GM12801 (cell line): ENCODE results near the gene NKX2-4.

Experiments
- TF ChIP-seq, protein P1 (sequence below): IDR thresholded peaks from one replicate; pipeline ENCODE4 v1.5.1; 2011; ENCODE audit warnings: control low read depth; ENCODE audit not compliant: insufficient read length; ENCODE audit errors: extremely low read depth

The NKX2-4 gene

DNA sequence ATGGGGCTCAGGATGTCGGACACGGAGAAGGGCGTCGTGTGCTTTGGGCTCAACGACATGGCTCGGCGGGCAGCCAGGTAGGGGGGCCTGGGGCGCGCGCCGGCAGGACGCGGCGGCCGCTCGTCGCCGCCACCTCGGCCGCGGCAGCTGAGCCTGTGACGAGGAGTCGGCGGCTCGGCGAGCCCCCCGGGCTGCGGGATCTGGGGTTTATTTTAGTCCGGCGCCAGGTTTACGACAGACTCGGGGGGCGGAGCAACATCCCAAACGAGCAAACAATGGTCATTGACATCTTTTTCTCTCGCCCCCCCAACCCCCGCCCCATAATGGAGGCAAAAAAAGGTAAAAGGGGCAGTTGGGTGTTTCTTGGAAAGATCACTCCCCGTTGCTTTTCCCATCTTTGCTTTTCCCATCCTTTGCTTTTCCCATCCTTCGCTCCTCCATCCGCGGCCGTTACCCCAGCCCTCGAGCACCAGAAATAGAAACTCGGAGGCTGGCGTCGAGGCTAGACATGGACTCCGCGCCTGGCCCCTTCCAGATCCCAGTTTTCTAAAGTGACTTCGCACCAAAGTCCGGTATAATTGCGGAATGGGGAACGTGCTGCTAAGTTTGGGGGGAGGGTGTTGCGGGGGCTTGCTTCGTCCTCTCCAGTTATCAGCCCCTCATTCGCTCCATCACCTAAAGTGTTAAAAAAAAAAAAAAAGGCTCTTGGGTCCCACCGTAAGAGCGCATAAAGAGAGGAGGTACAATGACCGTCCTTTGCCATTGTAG, at the start of gene NKX2-4:
NKX2-4 (minus strand) TSS at position 186 of the 768 bp plus-strand sequence; CDS start at position 59, 127 bp downstream.
- TF ChIP-seq, protein P1, sequence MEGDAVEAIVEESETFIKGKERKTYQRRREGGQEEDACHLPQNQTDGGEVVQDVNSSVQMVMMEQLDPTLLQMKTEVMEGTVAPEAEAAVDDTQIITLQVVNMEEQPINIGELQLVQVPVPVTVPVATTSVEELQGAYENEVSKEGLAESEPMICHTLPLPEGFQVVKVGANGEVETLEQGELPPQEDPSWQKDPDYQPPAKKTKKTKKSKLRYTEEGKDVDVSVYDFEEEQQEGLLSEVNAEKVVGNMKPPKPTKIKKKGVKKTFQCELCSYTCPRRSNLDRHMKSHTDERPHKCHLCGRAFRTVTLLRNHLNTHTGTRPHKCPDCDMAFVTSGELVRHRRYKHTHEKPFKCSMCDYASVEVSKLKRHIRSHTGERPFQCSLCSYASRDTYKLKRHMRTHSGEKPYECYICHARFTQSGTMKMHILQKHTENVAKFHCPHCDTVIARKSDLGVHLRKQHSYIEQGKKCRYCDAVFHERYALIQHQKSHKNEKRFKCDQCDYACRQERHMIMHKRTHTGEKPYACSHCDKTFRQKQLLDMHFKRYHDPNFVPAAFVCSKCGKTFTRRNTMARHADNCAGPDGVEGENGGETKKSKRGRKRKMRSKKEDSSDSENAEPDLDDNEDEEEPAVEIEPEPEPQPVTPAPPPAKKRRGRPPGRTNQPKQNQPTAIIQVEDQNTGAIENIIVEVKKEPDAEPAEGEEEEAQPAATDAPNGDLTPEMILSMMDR, result no peak

DNA sequence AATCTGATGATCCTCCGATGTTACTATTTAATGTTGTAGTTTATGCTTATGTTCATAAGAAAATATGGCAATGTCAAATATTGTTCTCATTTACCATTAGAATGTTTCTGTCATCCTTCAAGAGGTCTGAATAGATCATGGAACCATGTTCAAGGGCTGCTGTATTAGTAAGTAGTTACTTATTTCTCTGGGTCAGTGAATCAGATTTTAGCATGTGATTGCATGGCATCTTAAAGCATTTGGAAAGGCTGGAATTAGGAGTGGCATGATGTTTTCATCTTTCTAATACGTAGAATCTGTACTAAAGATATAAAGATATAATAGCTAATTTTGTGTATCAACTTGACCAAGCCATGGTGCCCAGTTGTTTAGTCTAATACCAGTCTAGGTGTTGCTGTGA, 40.5 kb upstream of the NKX2-4 start:
- TF ChIP-seq, protein P1, result no peak

DNA sequence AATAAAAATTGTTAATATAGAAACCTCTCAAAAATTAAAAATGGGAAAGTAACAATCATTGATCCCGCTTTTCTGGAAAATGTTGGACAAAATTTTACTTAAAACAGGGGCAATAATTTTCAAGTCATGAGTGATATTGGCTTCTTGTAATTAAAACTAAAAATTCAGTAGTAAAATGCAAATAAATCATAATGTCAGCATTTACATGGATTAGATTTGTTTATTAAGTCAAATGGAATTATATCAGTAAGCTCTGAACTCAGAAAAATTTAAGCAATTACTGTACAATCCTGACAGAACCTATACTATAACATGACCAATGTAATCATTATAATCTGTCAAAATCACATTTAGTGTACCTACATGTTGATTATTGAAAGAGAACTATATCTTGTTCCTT, 39.9 kb upstream of the NKX2-4 start:
- TF ChIP-seq, protein P1, result no peak

DNA sequence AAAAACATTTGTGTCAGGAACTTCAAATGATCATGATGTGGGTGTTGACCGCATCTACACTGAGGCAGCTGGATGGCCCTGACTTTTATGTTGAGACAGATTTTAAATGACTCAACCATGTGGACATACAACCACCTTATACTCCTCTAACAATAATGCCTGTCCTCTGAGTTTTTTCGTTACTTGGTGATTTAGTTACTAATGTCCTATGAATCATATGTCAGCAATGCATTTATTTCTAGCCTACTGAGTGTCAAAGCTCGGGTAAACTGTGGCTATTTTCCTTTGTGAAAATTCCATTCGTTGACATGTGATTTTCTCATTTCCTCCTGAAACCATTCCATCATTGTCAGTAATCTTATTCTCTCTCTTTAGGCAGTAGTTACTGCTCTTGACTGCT, 38.9 kb upstream of the NKX2-4 start:
- TF ChIP-seq, protein P1, result no peak

DNA sequence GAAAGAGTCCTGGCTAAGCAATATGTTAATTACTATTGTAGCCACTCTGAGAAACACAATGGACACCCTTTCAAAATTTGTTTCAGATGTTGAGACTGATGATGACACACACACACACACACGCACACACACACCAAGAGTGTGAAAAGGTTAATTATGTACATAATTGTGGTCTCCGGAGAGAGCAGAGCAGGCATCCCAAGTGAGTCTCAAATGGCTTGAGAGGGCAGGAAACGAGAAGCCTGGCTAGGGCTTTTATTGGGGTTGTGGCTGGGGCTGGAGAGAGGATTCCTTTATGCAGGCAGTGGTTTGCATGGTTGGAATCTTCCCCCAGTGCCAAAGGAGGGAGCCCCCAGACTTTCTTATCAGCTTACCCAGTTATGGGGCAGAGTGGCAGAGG, 38.2 kb upstream of the NKX2-4 start:
- TF ChIP-seq, protein P1, result no peak

DNA sequence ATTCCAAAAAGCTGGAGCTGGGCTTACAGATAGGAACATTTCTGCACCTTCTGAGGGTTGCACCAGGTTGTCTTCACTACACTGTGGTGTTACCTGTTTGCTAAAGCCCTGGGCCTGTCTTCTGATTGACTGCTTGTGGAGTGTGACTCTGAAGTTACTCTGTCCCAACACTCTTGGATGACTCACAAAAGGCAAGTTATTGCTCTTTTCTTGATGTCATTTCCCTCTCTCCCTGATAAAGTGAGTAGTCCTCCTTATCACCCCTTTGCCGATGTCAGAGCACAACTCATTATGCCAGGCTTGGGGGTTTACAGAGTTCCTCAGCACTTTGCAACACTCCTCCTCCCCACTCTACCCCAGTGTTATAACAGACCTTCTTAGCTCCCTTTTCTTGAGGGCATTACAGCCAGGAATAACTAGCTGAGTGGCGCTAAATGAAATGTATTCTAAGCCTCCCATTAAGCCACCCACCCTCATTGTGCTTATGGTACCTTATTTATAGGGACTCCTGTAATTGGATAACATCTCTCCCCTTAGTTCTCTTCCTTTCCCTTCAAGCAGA, 36.1 kb upstream of the NKX2-4 start:
- TF ChIP-seq, protein P1, result no peak

DNA sequence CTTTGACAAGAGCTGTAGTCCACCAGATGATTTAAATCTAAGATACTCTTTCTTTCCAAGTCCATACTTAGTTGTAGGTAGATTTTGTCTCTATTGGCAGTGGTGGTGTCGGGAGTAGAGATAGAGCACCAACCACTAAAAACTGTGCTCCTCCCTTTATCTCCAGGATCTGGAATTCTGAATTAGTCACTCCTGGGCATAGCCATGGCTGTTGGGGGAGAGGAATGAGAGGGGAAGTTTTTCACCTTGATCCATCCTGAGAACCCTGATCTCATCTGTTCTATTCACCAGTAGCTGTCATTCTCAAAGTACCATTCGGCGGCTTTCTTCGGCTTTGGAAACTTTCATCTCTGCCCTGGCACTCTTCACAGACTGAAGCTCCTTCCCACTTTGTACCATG, 35.6 kb upstream of the NKX2-4 start:
- TF ChIP-seq, protein P1, result no peak
